Measurements from ENCODE around the gene ASCC1.

The ASCC1 gene

DNA sequence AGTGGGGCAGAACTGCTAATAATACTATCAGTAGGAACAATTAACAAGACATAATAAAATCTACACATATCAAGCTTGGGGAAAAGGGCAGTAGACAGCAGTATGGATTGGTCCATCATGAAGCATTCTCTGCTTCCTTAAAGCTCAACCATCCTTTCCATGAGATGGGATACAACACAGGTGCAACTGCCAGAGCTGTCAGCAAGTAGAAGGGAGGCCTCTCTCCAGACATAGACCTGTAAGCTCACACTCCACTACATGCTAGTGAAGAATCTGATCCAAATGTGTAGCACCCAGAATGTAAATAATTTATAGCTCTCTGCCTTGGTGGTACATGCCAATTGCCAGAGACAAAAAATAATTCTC, 41.8 kb downstream of the ASCC1 start:
- Histone ChIP-seq H3K27me3 (ENCODE audit: control insufficient read depth in 1 of 2, insufficient read depth in 2 of 2, low read length in 2 of 2) (no peaks in the 10 kb centered on the region), H3K4me3 (ENCODE audit: low read depth in 1 of 2, low read length in 2 of 2) (no peak overlapping the region), H3K36me3 (ENCODE audit: control insufficient read depth in 1 of 2, insufficient read depth in 2 of 2, low read length in 2 of 2) (peaks cover 0 to 9% of the 10 kb centered on the region in 2 donors), H3K4me1 (ENCODE audit: control insufficient read depth in 1 of 2, insufficient read depth in 2 of 2, low read length in 2 of 2) (peaks cover 0 to 5% of the 10 kb centered on the region in 2 donors), H3K27ac (ENCODE audit: low read depth, low read length) (no peak overlapping the region), H3K9ac (ENCODE audit: low read depth in 1 of 2, low read length in 2 of 2) (no peak overlapping the region), H3K9me3 (ENCODE audit: control insufficient read depth in 1 of 2, low read length in 2 of 2) (no peaks in the 10 kb centered on the region)

DNA sequence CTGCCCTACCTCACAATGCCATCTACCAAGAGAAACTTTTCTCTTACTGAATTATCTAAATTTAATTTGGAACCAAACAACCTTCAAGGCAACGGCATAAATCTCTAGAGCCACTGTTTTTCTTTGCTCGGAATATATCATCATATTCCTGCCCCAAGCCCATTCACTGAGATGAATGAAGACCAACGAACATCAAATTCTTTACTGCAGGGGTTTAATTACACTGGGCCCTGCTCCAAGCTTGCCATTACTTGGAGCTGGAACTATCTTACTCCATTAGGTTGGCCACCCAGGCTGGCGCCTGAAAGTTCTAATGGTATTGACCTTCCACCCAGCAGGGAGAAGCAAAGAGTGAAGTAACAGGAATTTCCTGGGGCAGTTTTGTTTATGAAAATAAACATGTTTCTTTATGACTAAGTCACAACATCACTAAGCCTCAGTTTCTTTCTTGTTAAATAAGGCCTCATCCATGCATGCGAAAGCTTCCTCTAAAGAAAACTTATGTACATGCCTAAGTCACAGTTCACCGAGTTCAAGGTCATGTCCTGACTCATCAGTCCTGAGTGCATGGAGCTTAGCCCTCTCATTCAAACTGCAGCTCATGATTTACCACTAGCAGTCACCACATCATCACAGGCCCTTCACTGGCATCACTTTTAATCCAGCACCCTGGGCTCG, 42.3 kb downstream of the ASCC1 start:
- Histone ChIP-seq H3K4me3 (ENCODE audit: low read depth in 1 of 2, low read length in 2 of 2) (no peak overlapping the region), H3K27ac (ENCODE audit: low read depth, low read length) (no peak overlapping the region), H3K4me1 (ENCODE audit: control insufficient read depth in 1 of 2, insufficient read depth in 2 of 2, low read length in 2 of 2) (peaks cover 0 to 5% of the 10 kb centered on the region in 2 donors), H3K27me3 (ENCODE audit: control insufficient read depth in 1 of 2, insufficient read depth in 2 of 2, low read length in 2 of 2) (no peaks in the 10 kb centered on the region), H3K9ac (ENCODE audit: low read depth in 1 of 2, low read length in 2 of 2) (no peak overlapping the region), H3K9me3 (ENCODE audit: control insufficient read depth in 1 of 2, low read length in 2 of 2) (no peaks in the 10 kb centered on the region), H3K36me3 (ENCODE audit: control insufficient read depth in 1 of 2, insufficient read depth in 2 of 2, low read length in 2 of 2) (peaks cover 0 to 9% of the 10 kb centered on the region in 2 donors)

DNA sequence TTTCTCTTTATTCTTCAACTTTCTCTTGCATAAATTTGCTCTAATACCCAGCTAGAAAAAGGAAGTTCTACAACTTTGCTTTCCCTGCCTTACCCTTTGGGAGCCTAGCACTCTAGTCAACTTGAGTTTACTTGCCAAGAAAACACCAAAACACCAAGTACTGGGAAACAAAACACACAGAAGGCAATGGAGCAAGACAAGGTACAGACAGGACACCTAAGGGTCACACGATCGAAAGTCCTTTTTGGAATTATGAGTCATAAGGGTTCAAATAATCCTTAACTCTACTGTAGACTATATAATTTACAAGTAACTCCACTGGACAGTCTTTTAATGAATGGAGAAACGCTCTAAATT, 42.8 kb downstream of the ASCC1 start:
- Histone ChIP-seq H3K36me3 (ENCODE audit: control insufficient read depth in 1 of 2, insufficient read depth in 2 of 2, low read length in 2 of 2) (peaks cover 0 to 6% of the 10 kb centered on the region in 2 donors), H3K9me3 (ENCODE audit: control insufficient read depth in 1 of 2, low read length in 2 of 2) (no peaks in the 10 kb centered on the region), H3K4me1 (ENCODE audit: control insufficient read depth in 1 of 2, insufficient read depth in 2 of 2, low read length in 2 of 2) (peaks cover 0 to 5% of the 10 kb centered on the region in 2 donors), H3K27ac (ENCODE audit: low read depth, low read length) (no peak overlapping the region), H3K4me3 (ENCODE audit: low read depth in 1 of 2, low read length in 2 of 2) (no peak overlapping the region), H3K27me3 (ENCODE audit: control insufficient read depth in 1 of 2, insufficient read depth in 2 of 2, low read length in 2 of 2) (no peaks in the 10 kb centered on the region), H3K9ac (ENCODE audit: low read depth in 1 of 2, low read length in 2 of 2) (no peak overlapping the region)

DNA sequence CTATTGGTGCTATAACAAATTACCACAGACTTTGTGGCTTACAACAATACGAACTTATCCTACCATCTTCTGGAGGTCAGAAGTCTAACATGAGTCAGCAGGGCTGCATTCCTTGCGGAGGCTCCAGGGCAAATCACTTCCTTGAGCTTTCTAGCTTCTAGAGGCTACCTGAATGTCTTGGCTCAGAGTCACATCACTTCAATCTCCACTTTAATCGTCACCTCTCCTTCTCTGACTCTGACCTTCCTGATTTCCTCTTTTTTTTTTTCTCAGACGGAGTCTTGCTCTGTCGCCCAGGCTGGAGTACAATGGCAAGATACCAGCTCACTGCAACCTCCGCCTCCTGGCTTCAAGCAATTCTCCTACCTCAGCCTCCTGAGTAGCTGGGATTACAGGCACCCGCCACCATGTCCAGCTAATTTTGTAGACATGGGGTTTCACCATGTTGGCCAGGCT, 44.9 kb downstream of the ASCC1 start:
- peaks cover 0 to 3% of the 10 kb centered on the region in 2 donors for H3K36me3 ChIP-seq (ENCODE audit: control insufficient read depth in 1 of 2, insufficient read depth in 2 of 2, low read length in 2 of 2)
- no peaks in the 10 kb centered on the region for H3K27me3 ChIP-seq (ENCODE audit: control insufficient read depth in 1 of 2, insufficient read depth in 2 of 2, low read length in 2 of 2)
- H3K27ac ChIP-seq (ENCODE audit: low read depth, low read length): no peak overlapping the region
- no peak overlapping the region for H3K4me3 ChIP-seq (ENCODE audit: low read depth in 1 of 2, low read length in 2 of 2)
- no peak overlapping the region for H3K9ac ChIP-seq (ENCODE audit: low read depth in 1 of 2, low read length in 2 of 2)
- no peaks in the 10 kb centered on the region for H3K9me3 ChIP-seq (ENCODE audit: control insufficient read depth in 1 of 2, low read length in 2 of 2)
- H3K4me1 ChIP-seq (ENCODE audit: control insufficient read depth in 1 of 2, insufficient read depth in 2 of 2, low read length in 2 of 2): peaks cover 0 to 5% of the 10 kb centered on the region in 2 donors

DNA sequence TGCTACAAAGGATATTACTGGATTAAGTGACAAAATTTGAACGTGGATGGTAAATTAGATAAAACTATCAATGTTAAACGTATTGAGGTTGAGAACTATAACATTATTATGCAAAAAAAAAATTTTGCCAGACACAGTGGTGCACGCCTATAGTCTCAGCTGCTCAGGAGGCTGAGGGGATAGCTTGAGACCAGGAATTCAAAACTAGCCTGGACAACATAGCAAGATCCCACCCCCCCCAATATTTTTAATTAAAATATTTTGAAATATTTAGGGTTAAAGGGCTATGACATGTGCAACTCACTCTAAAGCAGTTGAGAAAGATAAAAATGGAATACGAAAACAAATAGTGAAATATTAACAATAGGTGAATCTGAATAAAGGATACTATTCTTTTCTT, 45.3 kb downstream of the ASCC1 start:
- no peak overlapping the region for H3K27ac ChIP-seq (ENCODE audit: low read depth, low read length)
- peaks cover 0 to 3% of the 10 kb centered on the region in 2 donors for H3K36me3 ChIP-seq (ENCODE audit: control insufficient read depth in 1 of 2, insufficient read depth in 2 of 2, low read length in 2 of 2)
- H3K9ac ChIP-seq (ENCODE audit: low read depth in 1 of 2, low read length in 2 of 2): no peak overlapping the region
- no peak overlapping the region for H3K4me3 ChIP-seq (ENCODE audit: low read depth in 1 of 2, low read length in 2 of 2)
- peaks cover 0 to 5% of the 10 kb centered on the region in 2 donors for H3K4me1 ChIP-seq (ENCODE audit: control insufficient read depth in 1 of 2, insufficient read depth in 2 of 2, low read length in 2 of 2)
- H3K27me3 ChIP-seq (ENCODE audit: control insufficient read depth in 1 of 2, insufficient read depth in 2 of 2, low read length in 2 of 2): no peaks in the 10 kb centered on the region
- no peaks in the 10 kb centered on the region for H3K9me3 ChIP-seq (ENCODE audit: control insufficient read depth in 1 of 2, low read length in 2 of 2)

DNA sequence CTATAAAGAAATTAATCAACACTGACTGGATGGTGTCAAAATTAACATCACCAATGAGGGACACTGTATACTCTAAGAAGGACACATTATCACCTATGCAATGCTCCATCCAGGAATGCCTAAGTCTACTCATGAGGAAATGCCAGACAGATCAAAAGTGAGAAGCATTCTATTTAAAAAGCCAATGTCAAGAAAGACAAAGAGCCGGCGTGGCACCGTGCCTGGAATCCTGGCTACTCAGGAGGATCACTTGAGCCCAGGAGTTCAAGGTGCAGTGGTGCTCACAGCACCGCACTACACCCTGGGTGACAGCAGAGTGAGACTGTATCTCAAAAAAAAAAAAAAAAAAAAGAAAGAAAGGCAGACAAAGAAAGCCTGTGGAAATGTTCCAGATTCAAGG, 45.8 kb downstream of the ASCC1 start:
- Histone ChIP-seq H3K27me3 (ENCODE audit: control insufficient read depth in 1 of 2, insufficient read depth in 2 of 2, low read length in 2 of 2) (no peaks in the 10 kb centered on the region), H3K9ac (ENCODE audit: low read depth in 1 of 2, low read length in 2 of 2) (no peak overlapping the region), H3K27ac (ENCODE audit: low read depth, low read length) (no peak overlapping the region), H3K9me3 (ENCODE audit: control insufficient read depth in 1 of 2, low read length in 2 of 2) (no peaks in the 10 kb centered on the region), H3K4me1 (ENCODE audit: control insufficient read depth in 1 of 2, insufficient read depth in 2 of 2, low read length in 2 of 2) (peaks cover 0 to 5% of the 10 kb centered on the region in 2 donors), H3K36me3 (ENCODE audit: control insufficient read depth in 1 of 2, insufficient read depth in 2 of 2, low read length in 2 of 2) (peaks cover 0 to 3% of the 10 kb centered on the region in 2 donors), H3K4me3 (ENCODE audit: low read depth in 1 of 2, low read length in 2 of 2) (no peak overlapping the region)

DNA sequence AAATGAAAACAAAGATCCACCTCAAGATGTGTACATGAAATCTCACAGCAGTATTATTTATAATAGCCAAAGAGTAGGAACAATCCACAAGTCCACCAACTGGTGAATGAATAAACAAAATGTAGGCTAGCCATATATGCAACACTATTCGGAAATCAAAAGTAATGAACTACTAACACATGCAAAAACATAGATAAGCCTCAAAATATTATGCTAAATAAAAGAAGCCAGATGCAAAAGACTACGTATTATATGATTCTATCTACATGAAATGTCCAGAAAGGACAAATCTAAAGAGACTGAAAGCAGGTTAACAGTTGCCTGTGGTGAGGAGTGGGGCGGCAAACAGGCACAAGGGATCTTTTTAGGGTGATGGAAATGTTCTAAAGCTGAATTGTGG, 49.0 kb downstream of the ASCC1 start:
- Histone ChIP-seq H3K9me3 (ENCODE audit: control insufficient read depth in 1 of 2, low read length in 2 of 2) (no peaks in the 10 kb centered on the region), H3K4me1 (ENCODE audit: control insufficient read depth in 1 of 2, insufficient read depth in 2 of 2, low read length in 2 of 2) (peaks cover 0 to 5% of the 10 kb centered on the region in 2 donors), H3K9ac (ENCODE audit: low read depth in 1 of 2, low read length in 2 of 2) (no peak overlapping the region), H3K27ac (ENCODE audit: low read depth, low read length) (no peak overlapping the region), H3K36me3 (ENCODE audit: control insufficient read depth in 1 of 2, insufficient read depth in 2 of 2, low read length in 2 of 2) (no peaks in the 10 kb centered on the region), H3K27me3 (ENCODE audit: control insufficient read depth in 1 of 2, insufficient read depth in 2 of 2, low read length in 2 of 2) (no peaks in the 10 kb centered on the region), H3K4me3 (ENCODE audit: low read depth in 1 of 2, low read length in 2 of 2) (no peak overlapping the region)

DNA sequence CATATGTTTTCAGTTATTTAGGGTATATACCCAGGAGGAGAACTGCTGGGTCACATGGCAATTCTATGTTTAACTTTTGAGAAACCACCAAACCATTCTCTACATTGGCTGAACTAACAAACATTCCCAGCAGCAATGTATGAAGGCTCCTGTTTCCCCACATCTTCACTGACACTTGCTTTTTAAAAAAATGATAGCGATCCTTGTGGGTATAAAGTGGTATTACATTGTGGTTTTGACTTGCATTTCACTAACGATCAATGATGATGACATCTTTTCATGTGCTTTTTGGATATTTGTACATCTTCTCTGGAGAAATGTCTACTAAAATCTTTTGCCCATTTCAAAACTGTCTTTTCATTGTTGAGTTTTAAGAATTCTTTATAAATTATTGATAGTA, 51.5 kb downstream of the ASCC1 start:
- no peaks in the 10 kb centered on the region for H3K4me1 ChIP-seq (ENCODE audit: control insufficient read depth in 1 of 2, insufficient read depth in 2 of 2, low read length in 2 of 2)
- H3K27me3 ChIP-seq (ENCODE audit: control insufficient read depth in 1 of 2, insufficient read depth in 2 of 2, low read length in 2 of 2): no peaks in the 10 kb centered on the region
- H3K9ac ChIP-seq (ENCODE audit: low read depth in 1 of 2, low read length in 2 of 2): no peak overlapping the region
- H3K9me3 ChIP-seq (ENCODE audit: control insufficient read depth in 1 of 2, low read length in 2 of 2): no peaks in the 10 kb centered on the region
- no peak overlapping the region for H3K27ac ChIP-seq (ENCODE audit: low read depth, low read length)
- no peak overlapping the region for H3K4me3 ChIP-seq (ENCODE audit: low read depth in 1 of 2, low read length in 2 of 2)
- peaks cover 0 to 3% of the 10 kb centered on the region in 2 donors for H3K36me3 ChIP-seq (ENCODE audit: control insufficient read depth in 1 of 2, insufficient read depth in 2 of 2, low read length in 2 of 2)

DNA sequence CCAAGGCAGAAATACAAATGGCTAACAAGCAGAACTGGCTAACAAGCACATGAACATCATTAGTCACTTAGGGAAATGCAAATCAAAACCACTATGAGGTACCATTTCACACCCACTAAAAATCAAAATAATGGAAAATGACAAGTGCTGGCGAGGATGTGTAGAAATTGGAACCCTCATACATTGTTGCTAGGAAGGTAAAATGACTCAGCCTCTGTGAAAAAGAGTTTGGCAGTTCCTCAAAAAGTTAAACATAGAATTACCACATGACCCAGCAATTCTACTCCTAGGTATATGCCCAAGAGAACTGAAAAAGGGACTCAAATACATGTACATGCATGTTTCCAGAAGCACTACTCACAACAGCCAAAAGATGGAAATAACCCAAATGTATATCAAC, 53.1 kb downstream of the ASCC1 start:
- Histone ChIP-seq H3K4me1 (ENCODE audit: control insufficient read depth in 1 of 2, insufficient read depth in 2 of 2, low read length in 2 of 2) (no peaks in the 10 kb centered on the region), H3K36me3 (ENCODE audit: control insufficient read depth in 1 of 2, insufficient read depth in 2 of 2, low read length in 2 of 2) (peaks cover 3% of the 10 kb centered on the region in 2 donors), H3K9me3 (ENCODE audit: control insufficient read depth in 1 of 2, low read length in 2 of 2) (no peaks in the 10 kb centered on the region), H3K4me3 (ENCODE audit: low read depth in 1 of 2, low read length in 2 of 2) (no peak overlapping the region), H3K27ac (ENCODE audit: low read depth, low read length) (no peak overlapping the region), H3K9ac (ENCODE audit: low read depth in 1 of 2, low read length in 2 of 2) (no peak overlapping the region), H3K27me3 (ENCODE audit: control insufficient read depth in 1 of 2, insufficient read depth in 2 of 2, low read length in 2 of 2) (no peaks in the 10 kb centered on the region)

DNA sequence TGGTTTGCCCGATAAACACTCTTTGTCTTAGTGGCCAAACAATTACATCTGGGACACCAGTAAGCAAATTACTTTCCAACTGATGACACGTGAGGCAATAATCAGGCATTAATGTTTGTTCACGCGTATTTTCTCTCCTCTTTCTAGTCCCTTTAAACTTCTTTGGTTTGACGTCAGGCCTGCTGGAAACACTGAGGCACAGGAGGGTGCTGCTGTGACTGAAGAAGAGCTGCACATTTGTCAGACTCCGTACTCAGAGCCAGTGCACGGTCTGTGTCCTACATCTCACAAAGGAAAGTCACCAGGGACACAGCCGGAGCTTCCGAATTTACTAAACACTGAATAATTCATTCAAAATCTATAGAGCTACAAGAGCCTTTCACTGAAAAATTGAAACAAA, 57.9 kb downstream of the ASCC1 start:
- Histone ChIP-seq H3K4me3 (ENCODE audit: low read depth in 1 of 2, low read length in 2 of 2) (no peak overlapping the region), H3K4me1 (ENCODE audit: control insufficient read depth in 1 of 2, insufficient read depth in 2 of 2, low read length in 2 of 2) (no peaks in the 10 kb centered on the region), H3K36me3 (ENCODE audit: control insufficient read depth in 1 of 2, insufficient read depth in 2 of 2, low read length in 2 of 2) (peaks cover 3% of the 10 kb centered on the region in 2 donors), H3K9ac (ENCODE audit: low read depth in 1 of 2, low read length in 2 of 2) (no peak overlapping the region), H3K27ac (ENCODE audit: low read depth, low read length) (no peak overlapping the region), H3K9me3 (ENCODE audit: control insufficient read depth in 1 of 2, low read length in 2 of 2) (no peaks in the 10 kb centered on the region), H3K27me3 (ENCODE audit: control insufficient read depth in 1 of 2, insufficient read depth in 2 of 2, low read length in 2 of 2) (no peaks in the 10 kb centered on the region)
